Stimulated activated naive B cell treated with anti-CD40 and anti-IgM and Interleukin-4, amounts not matched to agents 10 μg/mL and 1 μg/mL and 100 μg/mL, for 72 hours (primary cell): ENCODE results near the gene NAV2.

ENCODE experiments used
- ATAC-seq, 2 donors: fragments of 150-1000 bp; cut with Tn5 transposase; replicated peaks; 2 replicates each; pipeline ENCODE4 v1.10.0; 2021; ENCODE audit warnings: moderate library complexity in 1 of 2
- DNase-seq: peaks from one replicate; pipeline ENCODE4 v3.0.0; 2021
- H3K27ac Mint-ChIP-seq: one replicate; pipeline ENCODE4 v1.8.0; 2022; ENCODE audit warnings: mild to moderate bottlenecking, mixed read lengths
- H3K27me3 Mint-ChIP-seq, 2 donors: one replicate each; pipeline ENCODE4 v1.8.0; 2022; ENCODE audit warnings: mixed read lengths in 2 of 2
- H3K36me3 Mint-ChIP-seq, 2 donors: one replicate each; pipeline ENCODE4 v1.8.0; 2022; ENCODE audit warnings: mixed read lengths in 2 of 2, mild to moderate bottlenecking in 1 of 2
- H3K4me1 Mint-ChIP-seq, 2 donors: one replicate each; pipeline ENCODE4 v1.8.0; 2022; ENCODE audit warnings: mixed read lengths in 2 of 2, mild to moderate bottlenecking in 1 of 2
- H3K4me3 Mint-ChIP-seq, 2 donors: one replicate each; pipeline ENCODE4 v1.8.0; 2022; ENCODE audit warnings: mild to moderate bottlenecking in 2 of 2, mixed read lengths in 2 of 2, moderate library complexity in 1 of 2
- H3K9me3 Mint-ChIP-seq, 2 donors: one replicate each; pipeline ENCODE4 v1.8.0; 2022; ENCODE audit warnings: mixed read lengths in 2 of 2, mild to moderate bottlenecking in 1 of 2

NAV2 gene

GRCh38 chr11:19712281-19713195, at the start of gene NAV2:
TSS of gene NAV2 (plus strand) at chr11:19712837. CDS start at chr11:19713696, 859 bp downstream.
- H3K36me3 Mint-ChIP-seq = no peaks in the 10 kb centered on the region
- peaks cover 46 to 49% of the 10 kb centered on the region in 2 donors for H3K27me3 Mint-ChIP-seq
- no peaks in the 10 kb centered on the region for H3K9me3 Mint-ChIP-seq

GRCh38 chr11:19663206-19663605, 49.4 kb upstream of the NAV2 start:
- no peaks in the 10 kb centered on the region for H3K4me1 Mint-ChIP-seq
- no peak for ATAC-seq
- no peaks in the 10 kb centered on the region for H3K36me3 Mint-ChIP-seq
- no peak for DNase-seq
- no peaks in the 10 kb centered on the region for H3K9me3 Mint-ChIP-seq
- H3K4me3 Mint-ChIP-seq = no peak overlapping the region
- no peak overlapping the region for H3K27ac Mint-ChIP-seq
- H3K27me3 Mint-ChIP-seq = no peaks in the 10 kb centered on the region

More at GRCh38 chr11:19712281-19713195, at the start of gene NAV2:
- Mint-ChIP-seq H3K4me1 (peaks cover 16 to 36% of the 10 kb centered on the region in 2 donors), H3K27ac (peak within 1 kb of the TSS; percentile 77), H3K4me3 (peak within 1 kb of the TSS; percentile 89 to 96)
- DNase-seq = peak; percentile 71
- ATAC-seq = peak; percentile 97 to 98

GRCh38 chr11:19664886-19665548, 47.6 kb upstream of the NAV2 start:
- H3K4me1 Mint-ChIP-seq = no peaks in the 10 kb centered on the region
- H3K27ac Mint-ChIP-seq = no peak overlapping the region
- ATAC-seq = no peak
- no peak for DNase-seq
- H3K4me3 Mint-ChIP-seq = no peak overlapping the region
- H3K27me3 Mint-ChIP-seq = no peaks in the 10 kb centered on the region
- no peaks in the 10 kb centered on the region for H3K36me3 Mint-ChIP-seq
- H3K9me3 Mint-ChIP-seq = no peaks in the 10 kb centered on the region

- Mint-ChIP-seq H3K36me3 (no peaks in the 10 kb centered on the region), H3K9me3 (no peaks in the 10 kb centered on the region), H3K27ac (no peak overlapping the region), H3K27me3 (no peaks in the 10 kb centered on the region), H3K4me3 (no peak overlapping the region), H3K4me1 (no peaks in the 10 kb centered on the region)
- ATAC-seq = no peak
- no peak for DNase-seq
Observed at GRCh38 chr11:19666951-19667350, 45.7 kb upstream of the NAV2 start.

GRCh38 chr11:19669511-19669910, 43.1 kb upstream of the NAV2 start:
- ATAC-seq (no peak), DNase-seq (no peak)
- Mint-ChIP-seq H3K9me3 (no peaks in the 10 kb centered on the region), H3K27ac (no peak overlapping the region), H3K27me3 (peaks cover 0 to 7% of the 10 kb centered on the region in 2 donors), H3K4me3 (no peak overlapping the region), H3K36me3 (no peaks in the 10 kb centered on the region), H3K4me1 (no peaks in the 10 kb centered on the region)

GRCh38 chr11:19670030-19670791, 42.4 kb upstream of the NAV2 start:
- H3K4me3 Mint-ChIP-seq = no peak overlapping the region
- DNase-seq = no peak
- no peaks in the 10 kb centered on the region for H3K36me3 Mint-ChIP-seq

GRCh38 chr11:19672586-19673206, 39.9 kb upstream of the NAV2 start:
- no peaks in the 10 kb centered on the region for H3K4me1 Mint-ChIP-seq
- H3K36me3 Mint-ChIP-seq = no peaks in the 10 kb centered on the region
- H3K9me3 Mint-ChIP-seq = no peaks in the 10 kb centered on the region
- DNase-seq (no peak), ATAC-seq (no peak)
- no peak overlapping the region for H3K27ac Mint-ChIP-seq
- H3K27me3 Mint-ChIP-seq = peaks cover 6 to 18% of the 10 kb centered on the region in 2 donors
- no peak overlapping the region for H3K4me3 Mint-ChIP-seq

More at GRCh38 chr11:19670030-19670791, 42.4 kb upstream of the NAV2 start:
- Mint-ChIP-seq H3K27me3 (peaks cover 0 to 13% of the 10 kb centered on the region in 2 donors), H3K27ac (no peak overlapping the region), H3K4me1 (no peaks in the 10 kb centered on the region), H3K9me3 (no peaks in the 10 kb centered on the region)
- no peak for ATAC-seq

- peaks cover 6 to 18% of the 10 kb centered on the region in 2 donors for H3K27me3 Mint-ChIP-seq
- H3K27ac Mint-ChIP-seq = no peak overlapping the region
- H3K9me3 Mint-ChIP-seq = no peaks in the 10 kb centered on the region
- no peaks in the 10 kb centered on the region for H3K4me1 Mint-ChIP-seq
- H3K4me3 Mint-ChIP-seq = no peak overlapping the region
- DNase-seq = no peak
- no peak for ATAC-seq
- H3K36me3 Mint-ChIP-seq = no peaks in the 10 kb centered on the region
Observed at GRCh38 chr11:19673924-19674729, 38.5 kb upstream of the NAV2 start.

GRCh38 chr11:19674836-19675235, 37.8 kb upstream of the NAV2 start:
- DNase-seq = no peak
- no peaks in the 10 kb centered on the region for H3K9me3 Mint-ChIP-seq
- no peak overlapping the region for H3K27ac Mint-ChIP-seq

GRCh38 chr11:19675397-19675796, 37.2 kb upstream of the NAV2 start:
- ATAC-seq = no peak
- no peak for DNase-seq
- no peak overlapping the region for H3K4me3 Mint-ChIP-seq
- peaks cover 6 to 18% of the 10 kb centered on the region in 2 donors for H3K27me3 Mint-ChIP-seq
- H3K36me3 Mint-ChIP-seq = no peaks in the 10 kb centered on the region
- no peaks in the 10 kb centered on the region for H3K9me3 Mint-ChIP-seq
- H3K27ac Mint-ChIP-seq = no peak overlapping the region
- H3K4me1 Mint-ChIP-seq = no peaks in the 10 kb centered on the region

More at GRCh38 chr11:19674836-19675235, 37.8 kb upstream of the NAV2 start:
- Mint-ChIP-seq H3K4me3 (no peak overlapping the region), H3K27me3 (peaks cover 6 to 18% of the 10 kb centered on the region in 2 donors), H3K36me3 (no peaks in the 10 kb centered on the region), H3K4me1 (no peaks in the 10 kb centered on the region)
- peak in 1 of 2 donors; percentile 27 for ATAC-seq

- DNase-seq = no peak
- H3K4me3 Mint-ChIP-seq = no peak overlapping the region
- H3K36me3 Mint-ChIP-seq = no peaks in the 10 kb centered on the region
Observed at GRCh38 chr11:19676475-19677380, 35.9 kb upstream of the NAV2 start.

GRCh38 chr11:19677381-19678080, 35.1 kb upstream of the NAV2 start:
- no peak for DNase-seq
- no peaks in the 10 kb centered on the region for H3K36me3 Mint-ChIP-seq
- H3K27ac Mint-ChIP-seq = no peak overlapping the region
- ATAC-seq = no peak
- no peak overlapping the region for H3K4me3 Mint-ChIP-seq
- H3K9me3 Mint-ChIP-seq = no peaks in the 10 kb centered on the region
- peaks cover 13 to 15% of the 10 kb centered on the region in 2 donors for H3K27me3 Mint-ChIP-seq
- no peaks in the 10 kb centered on the region for H3K4me1 Mint-ChIP-seq

More at GRCh38 chr11:19676475-19677380, 35.9 kb upstream of the NAV2 start:
- Mint-ChIP-seq H3K9me3 (no peaks in the 10 kb centered on the region), H3K4me1 (no peaks in the 10 kb centered on the region), H3K27ac (no peak overlapping the region), H3K27me3 (peaks cover 12 to 18% of the 10 kb centered on the region in 2 donors)
- ATAC-seq = no peak
